Measurements from ENCODE around the gene LNX1. TPM values are rescaled to one million over a fixed set of nuclear protein-coding genes. Genes with fewer than 3 reads are reported as not detected.
A peak's percentile ranks its signal among the peaks of the same experiment; 100 is the strongest.

LNX1 gene
- total and polyA plus RNA-seq, 12 donors: 1.2 to 8.9 (median 3.7) TPM

DNA sequence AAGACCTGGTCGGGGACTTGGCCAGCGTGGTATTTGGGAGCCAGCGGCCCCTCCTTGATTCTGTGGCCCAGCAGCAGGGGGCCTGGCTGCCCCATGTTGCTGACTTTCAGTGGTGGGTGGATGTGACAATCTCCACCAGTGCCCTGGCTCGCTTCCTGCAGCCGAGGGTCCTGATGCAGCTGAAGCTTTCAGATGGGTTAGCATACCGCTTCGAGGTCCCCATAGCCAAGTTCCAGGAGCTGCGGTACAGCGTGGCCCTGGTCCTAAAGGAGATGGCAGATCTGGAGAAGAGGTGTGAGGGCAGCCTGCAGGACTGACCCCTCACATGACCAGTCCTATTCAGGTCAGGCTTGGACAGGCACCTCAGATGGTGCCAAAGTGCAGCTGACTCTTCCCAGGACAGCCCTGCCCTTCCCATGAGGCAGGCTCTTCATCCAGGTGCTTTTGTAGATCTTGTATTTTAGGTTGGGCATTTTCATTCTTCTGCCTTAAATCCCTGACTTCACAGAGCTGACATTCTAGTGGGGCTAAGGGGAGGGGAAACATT lies 15.1 kb downstream of the LNX1 start:
- no peaks in the 10 kb centered on the region for H3K4me1 ChIP-seq (replicated peaks in 1 of 2)
- no peak for DNase-seq
- H3K4me3 ChIP-seq: no peak overlapping the region
- WGBS, 4 donors: 89 to 93% (median 90%) methylated on average over 3 to 9 of the region's 9 CpGs; no CpG with 5 or more reads in 1 of the 4 donors
- TF ChIP-seq POLR2A (IDR thresholded peaks at IDR 0.05): no peak
- TF ChIP-seq, protein P1, sequence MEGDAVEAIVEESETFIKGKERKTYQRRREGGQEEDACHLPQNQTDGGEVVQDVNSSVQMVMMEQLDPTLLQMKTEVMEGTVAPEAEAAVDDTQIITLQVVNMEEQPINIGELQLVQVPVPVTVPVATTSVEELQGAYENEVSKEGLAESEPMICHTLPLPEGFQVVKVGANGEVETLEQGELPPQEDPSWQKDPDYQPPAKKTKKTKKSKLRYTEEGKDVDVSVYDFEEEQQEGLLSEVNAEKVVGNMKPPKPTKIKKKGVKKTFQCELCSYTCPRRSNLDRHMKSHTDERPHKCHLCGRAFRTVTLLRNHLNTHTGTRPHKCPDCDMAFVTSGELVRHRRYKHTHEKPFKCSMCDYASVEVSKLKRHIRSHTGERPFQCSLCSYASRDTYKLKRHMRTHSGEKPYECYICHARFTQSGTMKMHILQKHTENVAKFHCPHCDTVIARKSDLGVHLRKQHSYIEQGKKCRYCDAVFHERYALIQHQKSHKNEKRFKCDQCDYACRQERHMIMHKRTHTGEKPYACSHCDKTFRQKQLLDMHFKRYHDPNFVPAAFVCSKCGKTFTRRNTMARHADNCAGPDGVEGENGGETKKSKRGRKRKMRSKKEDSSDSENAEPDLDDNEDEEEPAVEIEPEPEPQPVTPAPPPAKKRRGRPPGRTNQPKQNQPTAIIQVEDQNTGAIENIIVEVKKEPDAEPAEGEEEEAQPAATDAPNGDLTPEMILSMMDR (IDR thresholded peaks at IDR 0.05): no peak
- H3K27me3 ChIP-seq: no peaks in the 10 kb centered on the region
- no peaks in the 10 kb centered on the region for H3K36me3 ChIP-seq (replicated peaks in 1 of 2)
- no peaks in the 10 kb centered on the region for H3K9me3 ChIP-seq (replicated peaks in 1 of 3)
- peak overlapping the region in 2 of 5 donors; percentile 34 to 37 for H3K27ac ChIP-seq
- intact Hi-C loops (cut with DNase I): no loop called here

DNA sequence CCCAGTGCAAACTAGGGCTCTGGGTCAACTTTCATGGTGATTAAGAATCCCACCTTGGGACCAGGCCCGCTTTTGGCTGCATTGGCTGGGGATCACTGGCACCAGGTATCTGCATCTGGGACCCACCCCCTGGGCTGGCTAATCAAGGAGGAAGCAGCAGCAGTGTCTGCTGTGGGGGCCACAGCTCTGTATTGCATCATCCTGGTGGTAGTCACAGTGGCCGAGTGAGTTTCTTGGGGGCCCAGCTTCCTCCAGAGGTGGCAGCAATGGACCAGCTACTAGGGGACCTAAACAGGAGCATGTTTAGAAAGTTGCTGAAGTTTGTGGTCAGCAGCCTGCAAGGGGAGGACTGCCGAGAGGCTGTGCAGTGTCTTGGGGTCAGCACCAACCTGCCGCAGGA lies 15.7 kb downstream of the LNX1 start:
- intact Hi-C loops (cut with DNase I): no loop called here
- WGBS, 4 donors: 80 to 100% (median 87%) methylated on average over 1 to 4 of the region's 4 CpGs
- TF ChIP-seq POLR2A (IDR thresholded peaks at IDR 0.05): no peak
- TF ChIP-seq, protein P1 (IDR thresholded peaks at IDR 0.05): no peak

DNA sequence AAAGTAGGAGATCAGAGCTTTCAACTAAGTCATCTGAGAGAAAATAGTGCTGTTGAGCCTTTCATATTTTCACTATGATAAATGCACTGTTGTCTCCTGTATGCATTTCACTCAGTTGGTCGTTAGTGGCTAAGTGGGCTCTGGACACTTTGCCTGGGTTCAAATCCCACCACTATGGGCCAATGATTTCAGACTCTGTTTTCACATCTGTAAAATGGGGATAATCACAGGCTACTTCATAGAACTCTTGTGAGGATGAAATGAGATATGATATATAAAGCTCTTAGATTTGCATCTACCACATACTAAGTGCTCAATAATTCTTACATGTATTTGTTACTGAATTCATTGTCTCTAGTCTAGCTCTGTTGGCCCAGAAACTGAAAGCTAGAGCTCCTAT lies 16.8 kb downstream of the LNX1 start:
- no peak for DNase-seq
- intact Hi-C loops (cut with DNase I): no loop called here
- TF ChIP-seq, protein P1 (IDR thresholded peaks at IDR 0.05): no peak
- no peak for TF ChIP-seq POLR2A (IDR thresholded peaks at IDR 0.05)
- no peak overlapping the region for H3K4me3 ChIP-seq
- H3K36me3 ChIP-seq (replicated peaks in 1 of 2): no peaks in the 10 kb centered on the region
- H3K9me3 ChIP-seq (replicated peaks in 1 of 3): no peaks in the 10 kb centered on the region
- no peak overlapping the region for H3K27ac ChIP-seq
- 83 to 100% (median 92%) methylated on average over 1 of the region's 1 CpG for WGBS, 4 donors
- H3K4me1 ChIP-seq (replicated peaks in 1 of 2): no peaks in the 10 kb centered on the region
- no peaks in the 10 kb centered on the region for H3K27me3 ChIP-seq

More for the DNA sequence above, 15.7 kb downstream of the LNX1 start:
- Histone ChIP-seq H3K36me3 (replicated peaks in 1 of 2) (no peaks in the 10 kb centered on the region), H3K27ac (peak overlapping the region in 1 of 5 donors; percentile 34), H3K9me3 (replicated peaks in 1 of 3) (no peaks in the 10 kb centered on the region), H3K27me3 (no peaks in the 10 kb centered on the region), H3K4me3 (no peak overlapping the region), H3K4me1 (replicated peaks in 1 of 2) (no peaks in the 10 kb centered on the region)
- no peak for DNase-seq

DNA sequence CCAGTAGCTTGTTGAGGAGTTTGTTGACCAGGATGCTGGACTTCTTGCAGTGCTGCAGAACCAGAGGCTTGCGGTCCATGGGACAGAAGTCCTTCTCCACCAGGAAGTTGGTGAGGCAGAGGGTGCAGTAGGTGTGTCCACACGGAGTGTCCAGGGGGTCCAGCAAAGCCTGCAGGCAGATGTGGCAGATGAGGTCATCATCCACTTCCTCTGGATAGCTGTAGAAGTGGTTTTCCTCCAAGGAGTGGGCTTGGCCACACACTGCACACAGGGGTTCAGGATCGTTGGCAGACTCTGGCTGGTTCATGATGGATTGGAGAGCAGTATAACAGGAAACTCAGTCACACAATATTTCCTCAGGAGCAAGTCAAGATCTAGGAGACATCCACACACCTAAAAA lies 17.6 kb downstream of the LNX1 start:
- Histone ChIP-seq H3K9me3 (replicated peaks in 1 of 3) (no peaks in the 10 kb centered on the region), H3K27ac (no peak overlapping the region), H3K27me3 (no peaks in the 10 kb centered on the region), H3K4me3 (no peak overlapping the region), H3K36me3 (replicated peaks in 1 of 2) (no peaks in the 10 kb centered on the region), H3K4me1 (replicated peaks in 1 of 2) (no peaks in the 10 kb centered on the region)
- TF ChIP-seq, protein P1 (IDR thresholded peaks at IDR 0.05): no peak
- no peak for TF ChIP-seq POLR2A (IDR thresholded peaks at IDR 0.05)
- no peak for DNase-seq
- 40 to 66% (median 58%) methylated on average over 1 to 3 of the region's 3 CpGs for WGBS, 4 donors
- intact Hi-C loops (cut with DNase I): no loop called here
